Activated B cell treated with CpG ODN at 0.5 μM for 24 hours (primary cell): Measurements from ENCODE around the gene MAD1L1. TPM values are rescaled to one million over a fixed set of nuclear protein-coding genes. Genes with fewer than 3 reads are reported as not detected.
"Not testable (repeated sequence)": the region's sequence is repeated elsewhere in the genome, so short reads cannot be mapped to it uniquely, and the experiment has no call there.

Experiments
- ATAC-seq: fragments of 200-7000 bp; cut with Tn5 transposase; one replicate; pipeline ENCODE4 v1.10.0; 2021; ENCODE audit warnings: low read depth, mild to moderate bottlenecking, moderate library complexity
- CTCF ChIA-PET: fragments of 350-600 bp; sonication (Branson Sonifier 250); formaldehyde crosslinking; loops from one replicate; lab custom pipeline; 2021; ENCODE audit warnings: antibody characterized with exemption; lab: Charles Lee
- POLR2A ChIA-PET: fragments of 350-600 bp; sonication (Branson Sonifier 250); formaldehyde crosslinking; loops from one replicate; lab custom pipeline; 2021; ENCODE audit warnings: antibody characterized with exemption; lab: Charles Lee
- DNase-seq: peaks from one replicate; pipeline ENCODE4 v3.0.0; 2022
- H3K27ac Mint-ChIP-seq: one replicate; pipeline ENCODE4 v1.8.0; 2020; ENCODE audit warnings: mixed read lengths
- H3K27me3 Mint-ChIP-seq: one replicate; pipeline ENCODE4 v1.8.0; 2021; ENCODE audit warnings: mixed read lengths
- H3K36me3 Mint-ChIP-seq: one replicate; pipeline ENCODE4 v1.8.0; 2021; ENCODE audit warnings: low read depth, mixed read lengths
- H3K4me1 Mint-ChIP-seq: one replicate; pipeline ENCODE4 v1.8.0; 2021; ENCODE audit warnings: mixed read lengths
- H3K4me3 Mint-ChIP-seq: one replicate; pipeline ENCODE4 v1.8.0; 2020; ENCODE audit warnings: mild to moderate bottlenecking, mixed read lengths
- H3K9me3 Mint-ChIP-seq: one replicate; pipeline ENCODE4 v1.8.0; 2020; ENCODE audit warnings: mixed read lengths
- CTCF ChIP-seq: fragments of 200-600 bp; IDR thresholded peaks from one replicate; pipeline ENCODE4 v1.8.0; 2022; ENCODE audit warnings: antibody characterized with exemption, mild to moderate bottlenecking
- intact Hi-C: fragments of 100-400 bp; cut with micrococcal nuclease; formaldehyde crosslinking; loops from one replicate; pipeline ENCODE4 v1.15.1; 2024
- total RNA-seq: library from RNA; stranded (reverse); gene quantifications from 2 replicates; pipeline ENCODE4 v1.2.3, GENCODE V29; 2022

Gene MAD1L1
- total RNA-seq, 1 donor from 2014 or later: 54.6 TPM

GRCh38 chr7:2272031-2272430 is 39.3 kb upstream of the MAD1L1 start:
- Mint-ChIP-seq H3K36me3 (peaks cover 60% of the 10 kb centered on the region), H3K27ac (no peak overlapping the region), H3K4me3 (no peak overlapping the region), H3K27me3 (no peaks in the 10 kb centered on the region), H3K4me1 (peaks cover under 1% of the 10 kb centered on the region), H3K9me3 (no peaks in the 10 kb centered on the region)
- ChIA-PET POLR2A (no interaction called here), CTCF (no interaction called here)
- ATAC-seq (no peak), DNase-seq (no peak)
- no peak for TF ChIP-seq CTCF
- intact Hi-C loops: no loop called here

- no peak overlapping the region for H3K27ac Mint-ChIP-seq
- no peaks in the 10 kb centered on the region for H3K4me1 Mint-ChIP-seq
- no peaks in the 10 kb centered on the region for H3K9me3 Mint-ChIP-seq
- TF ChIP-seq CTCF: no peak
- POLR2A ChIA-PET: no interaction called here
- no peak for DNase-seq
- CTCF ChIA-PET: no interaction called here
- no peak for ATAC-seq
- H3K4me3 Mint-ChIP-seq: no peak overlapping the region
- no peaks in the 10 kb centered on the region for H3K27me3 Mint-ChIP-seq
- peaks cover 61% of the 10 kb centered on the region for H3K36me3 Mint-ChIP-seq
- intact Hi-C loops: no loop called here
Measured at GRCh38 chr7:2271273-2272026, 38.7 kb upstream of the MAD1L1 start.

- CTCF ChIA-PET: no interaction called here
Measured at GRCh38 chr7:2270495-2270894, 37.8 kb upstream of the MAD1L1 start.

GRCh38 chr7:2269991-2270460 is 37.3 kb upstream of the MAD1L1 start:
- ATAC-seq: no peak
- Mint-ChIP-seq H3K4me3 (no peak overlapping the region), H3K9me3 (no peaks in the 10 kb centered on the region), H3K36me3 (peaks cover 65% of the 10 kb centered on the region), H3K27ac (no peak overlapping the region), H3K27me3 (no peaks in the 10 kb centered on the region), H3K4me1 (no peaks in the 10 kb centered on the region)
- no peak for DNase-seq
- TF ChIP-seq CTCF: no peak
- intact Hi-C loops: no loop called here
- ChIA-PET POLR2A (interaction anchor here (0.6 kb wide), 1 partner anchor 687 kb away, joined by 5 read pairs; no protein-coding TSS in a partner anchor), CTCF (no interaction called here)

More at GRCh38 chr7:2270495-2270894, 37.8 kb upstream of the MAD1L1 start:
- no peak for TF ChIP-seq CTCF
- Mint-ChIP-seq H3K9me3 (no peaks in the 10 kb centered on the region), H3K27me3 (no peaks in the 10 kb centered on the region), H3K27ac (no peak overlapping the region), H3K4me1 (no peaks in the 10 kb centered on the region), H3K4me3 (no peak overlapping the region), H3K36me3 (peaks cover 67% of the 10 kb centered on the region)
- ATAC-seq (no peak), DNase-seq (no peak)
- intact Hi-C loops: no loop called here
- POLR2A ChIA-PET: no interaction called here

- H3K4me3 Mint-ChIP-seq, intact Hi-C loops, H3K9me3 Mint-ChIP-seq, H3K27me3 Mint-ChIP-seq, CTCF ChIA-PET, ATAC-seq, H3K27ac Mint-ChIP-seq, H3K4me1 Mint-ChIP-seq, DNase-seq: not testable (repeated sequence)
- POLR2A ChIA-PET: interaction anchor here (0.6 kb wide), 1 partner anchor 687 kb away, joined by 5 read pairs; no protein-coding TSS in a partner anchor
- H3K36me3 Mint-ChIP-seq: peaks cover 65% of the 10 kb centered on the region
Measured at GRCh38 chr7:2269089-2269990, 36.6 kb upstream of the MAD1L1 start.
